ENCODE data around the gene MTG1. TPM values are rescaled to one million over a fixed set of nuclear protein-coding genes. Genes with fewer than 3 reads are reported as not detected.

Gene MTG1
- total and polyA plus RNA-seq, 10 of the 15 experiments (the other 5 are each of a cell fraction or from before 2014, with no cell fraction given) = 6.2 to 104 (median 62.5) TPM

- no peak for TF ChIP-seq BACH1 (IDR thresholded peaks at IDR 0.05; ENCODE audit: borderline replicate concordance)
- no peak for TF ChIP-seq ZNF217 (IDR thresholded peaks at IDR 0.05)
- TF ChIP-seq IKZF2 (IDR thresholded peaks at IDR 0.05) = no peak
- no peak for TF ChIP-seq STAT3 (IDR thresholded peaks at IDR 0.05; ENCODE audit: low read depth, low read length)
- TF ChIP-seq, protein P1, sequence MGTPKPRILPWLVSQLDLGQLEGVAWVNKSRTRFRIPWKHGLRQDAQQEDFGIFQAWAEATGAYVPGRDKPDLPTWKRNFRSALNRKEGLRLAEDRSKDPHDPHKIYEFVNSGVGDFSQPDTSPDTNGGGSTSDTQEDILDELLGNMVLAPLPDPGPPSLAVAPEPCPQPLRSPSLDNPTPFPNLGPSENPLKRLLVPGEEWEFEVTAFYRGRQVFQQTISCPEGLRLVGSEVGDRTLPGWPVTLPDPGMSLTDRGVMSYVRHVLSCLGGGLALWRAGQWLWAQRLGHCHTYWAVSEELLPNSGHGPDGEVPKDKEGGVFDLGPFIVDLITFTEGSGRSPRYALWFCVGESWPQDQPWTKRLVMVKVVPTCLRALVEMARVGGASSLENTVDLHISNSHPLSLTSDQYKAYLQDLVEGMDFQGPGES (IDR thresholded peaks at IDR 0.05) = no peak
Measured at GRCh38 chr10:133445268-133445732, 51.3 kb downstream of the MTG1 start (continued).

GRCh38 chr10:133445751-133446708, 52.1 kb downstream of the MTG1 start:
- Histone ChIP-seq H3K27me3 (replicated peaks in 1 of 2; ENCODE audit: control insufficient read depth in 2 of 2, insufficient read depth in 2 of 2, low read length in 1 of 2) (no peaks in the 10 kb centered on the region), H3K36me3 (ENCODE audit: control insufficient read depth in 2 of 2, insufficient read depth in 2 of 2, low read length in 1 of 2) (no peaks in the 10 kb centered on the region), H3K4me3 (no peak overlapping the region), H2AFZ (ENCODE audit: control insufficient read depth, low read depth, low read length) (no peak overlapping the region), H4K20me1 (ENCODE audit: control insufficient read depth, insufficient read depth) (no peaks in the 10 kb centered on the region), H3K9me3 (replicated peaks; ENCODE audit: control insufficient read depth, insufficient read depth, low read length) (peaks cover 2% of the 10 kb centered on the region; the same call in 2 of the 3 replicates), H3K27ac (ENCODE audit: control insufficient read depth, insufficient read depth) (no peak overlapping the region), H3K79me2 (ENCODE audit: control insufficient read depth, insufficient read depth, low read length) (no peaks in the 10 kb centered on the region), H3K9ac (ENCODE audit: control insufficient read depth, insufficient read depth, low read length) (no peak overlapping the region), H3K4me2 (ENCODE audit: control insufficient read depth, insufficient read depth) (no peak overlapping the region), H3K4me1 (ENCODE audit: control insufficient read depth, insufficient read depth, low read length) (no peaks in the 10 kb centered on the region)
- RAD21 ChIA-PET (ENCODE audit: unreplicated experiment) = no interaction called here
- POLR2A ChIA-PET = no interaction called here
- intact Hi-C loops (cut with micrococcal nuclease; ENCODE audit: unreplicated experiment) (no loop called here), in situ Hi-C loops (cut with MboI) (no loop called here)
- BruUV-seq (replicated peaks) = no TSS peak
- WGBS (ENCODE audit: insufficient coverage, insufficient replicate concordance, low lambda C conversion rate, missing lambda C conversion rate) = 81% methylated on average over 27 of the region's 80 CpGs
- CTCF ChIA-PET = no interaction called here
- SMC1A ChIA-PET (ENCODE audit: uncharacterized antibody, unreplicated experiment) = no interaction called here
- FAIRE-seq (no peak), ATAC-seq (no peak), DNase-seq (ENCODE audit: low read depth, low spot score) (no peak)
- TF ChIP-seq STAT3 (IDR thresholded peaks at IDR 0.05; ENCODE audit: low read depth, low read length) (no peak), TCF7 (IDR thresholded peaks at IDR 0.05; ENCODE audit: borderline replicate concordance) (no peak), RFX5 (IDR thresholded peaks at IDR 0.05; ENCODE audit: low read depth, low read length) (no peak), STAT1 (conservative IDR thresholded peaks at IDR 0.05) (no peak), BCL11A (IDR thresholded peaks at IDR 0.05; ENCODE audit: low read depth, low read length) (no peak), BMI1 (IDR thresholded peaks at IDR 0.05; ENCODE audit: borderline replicate concordance) (no peak)
- TF ChIP-seq, protein P2, sequence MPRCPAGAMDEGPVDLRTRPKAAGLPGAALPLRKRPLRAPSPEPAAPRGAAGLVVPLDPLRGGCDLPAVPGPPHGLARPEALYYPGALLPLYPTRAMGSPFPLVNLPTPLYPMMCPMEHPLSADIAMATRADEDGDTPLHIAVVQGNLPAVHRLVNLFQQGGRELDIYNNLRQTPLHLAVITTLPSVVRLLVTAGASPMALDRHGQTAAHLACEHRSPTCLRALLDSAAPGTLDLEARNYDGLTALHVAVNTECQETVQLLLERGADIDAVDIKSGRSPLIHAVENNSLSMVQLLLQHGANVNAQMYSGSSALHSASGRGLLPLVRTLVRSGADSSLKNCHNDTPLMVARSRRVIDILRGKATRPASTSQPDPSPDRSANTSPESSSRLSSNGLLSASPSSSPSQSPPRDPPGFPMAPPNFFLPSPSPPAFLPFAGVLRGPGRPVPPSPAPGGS (IDR thresholded peaks at IDR 0.05; ENCODE audit: borderline replicate concordance, insufficient read depth, low read depth, low read length, poor library complexity, severe bottlenecking) = no peak
- TF ChIP-seq, protein P3, sequence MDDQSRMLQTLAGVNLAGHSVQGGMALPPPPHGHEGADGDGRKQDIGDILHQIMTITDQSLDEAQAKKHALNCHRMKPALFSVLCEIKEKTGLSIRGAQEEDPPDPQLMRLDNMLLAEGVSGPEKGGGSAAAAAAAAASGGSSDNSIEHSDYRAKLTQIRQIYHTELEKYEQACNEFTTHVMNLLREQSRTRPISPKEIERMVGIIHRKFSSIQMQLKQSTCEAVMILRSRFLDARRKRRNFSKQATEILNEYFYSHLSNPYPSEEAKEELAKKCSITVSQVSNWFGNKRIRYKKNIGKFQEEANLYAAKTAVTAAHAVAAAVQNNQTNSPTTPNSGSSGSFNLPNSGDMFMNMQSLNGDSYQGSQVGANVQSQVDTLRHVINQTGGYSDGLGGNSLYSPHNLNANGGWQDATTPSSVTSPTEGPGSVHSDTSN (IDR thresholded peaks at IDR 0.05; ENCODE audit: insufficient replicate concordance, low read depth, low read length) = no peak
